A549 (cell line): ENCODE results near the gene MCU.

Source experiments
- CEBPB ChIP-seq, 2 experiments: fragments of >200 bp in 1 of 2; sonication (Bioruptor Twin) in 1 of 2; formaldehyde crosslinking in 1 of 2; IDR thresholded peaks; 2 replicates each; pipeline ENCODE4 v1.6.1; 2012 to 2016
- CTCF ChIP-seq: fragments of >200 bp; sonication (Bioruptor Twin); formaldehyde crosslinking; IDR thresholded peaks from 3 replicates; pipeline ENCODE4 v1.5.1; 2016
- EHF ChIP-seq: fragments of 250-450 bp; sonication (Bioruptor Pico); IDR thresholded peaks from 2 replicates; pipeline ENCODE4 v1.5.0; 2020; ENCODE audit warnings: mild to moderate bottlenecking
- EHMT2 ChIP-seq: fragments of 200-600 bp; sonication (generic); IDR thresholded peaks from 2 replicates; pipeline ENCODE4 v1.6.1; 2016; ENCODE audit warnings: antibody characterized with exemption, low read depth, mild to moderate bottlenecking, moderate library complexity
- EP300 ChIP-seq, 2 experiments: fragments of >200 bp; sonication (Bioruptor Twin); formaldehyde crosslinking; IDR thresholded peaks; 2 replicates in 1 of 2; 3 replicates in 1 of 2; pipeline ENCODE4 v1.6.1; 2016 to 2017
- HOXB5 ChIP-seq: fragments of 250-450 bp; sonication (Bioruptor Pico); IDR thresholded peaks from 2 replicates; pipeline ENCODE4 v1.5.0; 2020; ENCODE audit warnings: mild to moderate bottlenecking, moderate library complexity
- KDM1A ChIP-seq: fragments of 200-600 bp; sonication (generic); IDR thresholded peaks from 2 replicates; pipeline ENCODE4 v1.6.1; 2016; ENCODE audit warnings: low read depth, mild to moderate bottlenecking
- MAFK ChIP-seq: fragments of 450-650 bp; IDR thresholded peaks from 2 replicates; pipeline ENCODE4 v1.6.1; 2014; ENCODE audit not compliant: partially characterized antibody
- MYC ChIP-seq: IDR thresholded peaks from 2 replicates; pipeline ENCODE4 v1.6.1; 2012; ENCODE audit warnings: mild to moderate bottlenecking, inconsistent platforms, low read length, improper control_type of control experiment, borderline replicate concordance
- POLR2A ChIP-seq: IDR thresholded peaks from 2 replicates; pipeline ENCODE4 v1.6.1; 2012; ENCODE audit warnings: mild to moderate bottlenecking, low read length
- RCOR1 ChIP-seq: fragments of 150-350 bp; IDR thresholded peaks from 2 replicates; pipeline ENCODE4 v1.6.1; 2014; ENCODE audit warnings: antibody characterized with exemption, low read length, low read depth
- TF ChIP-seq, protein P1 (sequence below): IDR thresholded peaks from 2 replicates; pipeline ENCODE4 v1.6.1; 2012
- TF ChIP-seq, protein P2 (sequence below): fragments of 200-600 bp; sonication (generic); IDR thresholded peaks from 2 replicates; pipeline ENCODE4 v1.6.1; 2016; ENCODE audit warnings: antibody characterized with exemption, mild to moderate bottlenecking, moderate library complexity

GRCh38 chr10:72648301-72648700, 43.6 kb upstream of the MCU start:
- TF ChIP-seq CTCF = no peak
- TF ChIP-seq EP300 (IDR thresholded peaks at IDR 0.05) = no peak
- TF ChIP-seq POLR2A = no peak
- TF ChIP-seq KDM1A = no peak
- no peak for TF ChIP-seq MYC
- no peak for TF ChIP-seq EHF (CRISPR knock-in tag)
- TF ChIP-seq, protein P1, sequence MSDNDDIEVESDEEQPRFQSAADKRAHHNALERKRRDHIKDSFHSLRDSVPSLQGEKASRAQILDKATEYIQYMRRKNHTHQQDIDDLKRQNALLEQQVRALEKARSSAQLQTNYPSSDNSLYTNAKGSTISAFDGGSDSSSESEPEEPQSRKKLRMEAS = no peak
- TF ChIP-seq RCOR1 = no peak
- TF ChIP-seq, protein P2, sequence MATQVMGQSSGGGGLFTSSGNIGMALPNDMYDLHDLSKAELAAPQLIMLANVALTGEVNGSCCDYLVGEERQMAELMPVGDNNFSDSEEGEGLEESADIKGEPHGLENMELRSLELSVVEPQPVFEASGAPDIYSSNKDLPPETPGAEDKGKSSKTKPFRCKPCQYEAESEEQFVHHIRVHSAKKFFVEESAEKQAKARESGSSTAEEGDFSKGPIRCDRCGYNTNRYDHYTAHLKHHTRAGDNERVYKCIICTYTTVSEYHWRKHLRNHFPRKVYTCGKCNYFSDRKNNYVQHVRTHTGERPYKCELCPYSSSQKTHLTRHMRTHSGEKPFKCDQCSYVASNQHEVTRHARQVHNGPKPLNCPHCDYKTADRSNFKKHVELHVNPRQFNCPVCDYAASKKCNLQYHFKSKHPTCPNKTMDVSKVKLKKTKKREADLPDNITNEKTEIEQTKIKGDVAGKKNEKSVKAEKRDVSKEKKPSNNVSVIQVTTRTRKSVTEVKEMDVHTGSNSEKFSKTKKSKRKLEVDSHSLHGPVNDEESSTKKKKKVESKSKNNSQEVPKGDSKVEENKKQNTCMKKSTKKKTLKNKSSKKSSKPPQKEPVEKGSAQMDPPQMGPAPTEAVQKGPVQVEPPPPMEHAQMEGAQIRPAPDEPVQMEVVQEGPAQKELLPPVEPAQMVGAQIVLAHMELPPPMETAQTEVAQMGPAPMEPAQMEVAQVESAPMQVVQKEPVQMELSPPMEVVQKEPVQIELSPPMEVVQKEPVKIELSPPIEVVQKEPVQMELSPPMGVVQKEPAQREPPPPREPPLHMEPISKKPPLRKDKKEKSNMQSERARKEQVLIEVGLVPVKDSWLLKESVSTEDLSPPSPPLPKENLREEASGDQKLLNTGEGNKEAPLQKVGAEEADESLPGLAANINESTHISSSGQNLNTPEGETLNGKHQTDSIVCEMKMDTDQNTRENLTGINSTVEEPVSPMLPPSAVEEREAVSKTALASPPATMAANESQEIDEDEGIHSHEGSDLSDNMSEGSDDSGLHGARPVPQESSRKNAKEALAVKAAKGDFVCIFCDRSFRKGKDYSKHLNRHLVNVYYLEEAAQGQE = no peak
- TF ChIP-seq EHMT2 = no peak
- no peak for TF ChIP-seq CEBPB (IDR thresholded peaks at IDR 0.05)
- TF ChIP-seq HOXB5 (CRISPR knock-in tag) = no peak
- TF ChIP-seq MAFK = no peak
